Inflammatory macrophage treated with lipopolysaccharide for 4 hours (primary cell): ENCODE data around the gene GOLT1A.
"Not testable (repeated sequence)": the region's sequence is repeated elsewhere in the genome, so short reads cannot be mapped to it uniquely, and the experiment has no call there.

Experiments used
- DNase-seq: peaks from one replicate; pipeline ENCODE4 v3.0.0-alpha.2; 2020

GOLT1A gene

DNA sequence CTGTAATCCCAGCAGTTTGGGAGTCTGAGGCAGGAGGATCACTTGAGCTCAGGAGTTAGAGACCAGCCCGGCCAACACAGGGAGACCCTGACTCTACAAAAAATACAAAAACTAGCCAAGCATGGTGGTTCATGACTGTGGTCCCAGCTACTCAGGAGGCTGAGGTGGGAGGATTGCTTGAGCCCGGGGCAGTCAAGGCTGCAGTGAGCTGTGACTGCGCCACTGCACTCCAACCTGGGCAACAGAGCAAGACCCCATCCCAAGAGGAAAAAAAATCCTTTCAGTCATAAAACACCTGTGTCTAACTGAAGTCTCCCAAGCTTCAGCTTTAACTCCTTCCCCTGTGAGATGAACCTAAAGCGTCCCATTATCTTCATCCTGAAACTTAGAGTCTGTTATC lies 33.1 kb upstream of the GOLT1A start:
- no peak for DNase-seq

- DNase-seq = no peak
Measured at GRCh38 chr1:204242920-204243319, 29.1 kb upstream of the GOLT1A start.

DNA sequence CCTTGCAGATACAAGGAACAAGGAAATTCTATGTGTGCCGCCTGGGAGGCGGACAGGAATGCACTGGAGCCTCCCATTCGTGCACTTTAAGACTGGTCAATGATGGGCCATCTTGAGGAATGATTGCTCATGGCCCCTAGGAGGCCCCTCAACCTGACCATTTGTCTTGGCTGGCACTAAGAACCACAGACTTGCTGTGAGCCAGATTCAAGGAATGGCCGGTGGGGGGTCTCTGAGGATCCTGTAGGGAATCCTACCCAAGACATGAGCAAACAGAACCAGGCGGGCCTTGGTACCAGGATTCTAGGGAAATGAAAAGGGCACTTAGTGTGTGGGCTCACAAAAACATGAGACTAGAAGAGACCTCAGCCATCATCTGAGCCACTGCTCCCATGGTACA lies 28.1 kb upstream of the GOLT1A start:
- DNase-seq = no peak

- peak; percentile 11 for DNase-seq
Measured at GRCh38 chr1:204241050-204241449, 27.3 kb upstream of the GOLT1A start.

GRCh38 chr1:204240233-204240632 lies 26.4 kb upstream of the GOLT1A start:
- peak; percentile 13 for DNase-seq

DNA sequence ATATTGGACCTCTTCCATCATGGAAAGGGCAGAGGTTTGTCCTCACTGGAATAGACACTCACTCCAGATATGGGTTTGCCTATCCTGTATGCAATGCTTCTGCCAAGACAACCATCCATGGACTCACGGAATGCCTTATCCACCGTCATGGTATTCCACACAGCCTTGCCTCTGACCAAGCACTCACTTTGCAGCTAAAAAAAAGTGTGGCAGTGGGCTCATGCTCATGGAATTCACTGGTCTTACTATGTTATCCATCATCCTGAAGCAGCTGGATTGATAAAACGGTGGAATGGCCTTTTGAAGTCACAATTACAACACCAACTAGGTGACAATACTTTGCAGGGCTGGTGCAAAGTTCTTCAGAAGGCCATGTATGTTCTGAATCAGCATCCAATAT lies 25.6 kb upstream of the GOLT1A start:
- not testable (repeated sequence) for DNase-seq

GRCh38 chr1:204238520-204238919 lies 24.7 kb upstream of the GOLT1A start:
- DNase-seq = not testable (repeated sequence)

GRCh38 chr1:204237515-204237914 lies 23.7 kb upstream of the GOLT1A start:
- DNase-seq = not testable (repeated sequence)

- DNase-seq = no peak
Measured at GRCh38 chr1:204232526-204232925, 18.7 kb upstream of the GOLT1A start.

DNA sequence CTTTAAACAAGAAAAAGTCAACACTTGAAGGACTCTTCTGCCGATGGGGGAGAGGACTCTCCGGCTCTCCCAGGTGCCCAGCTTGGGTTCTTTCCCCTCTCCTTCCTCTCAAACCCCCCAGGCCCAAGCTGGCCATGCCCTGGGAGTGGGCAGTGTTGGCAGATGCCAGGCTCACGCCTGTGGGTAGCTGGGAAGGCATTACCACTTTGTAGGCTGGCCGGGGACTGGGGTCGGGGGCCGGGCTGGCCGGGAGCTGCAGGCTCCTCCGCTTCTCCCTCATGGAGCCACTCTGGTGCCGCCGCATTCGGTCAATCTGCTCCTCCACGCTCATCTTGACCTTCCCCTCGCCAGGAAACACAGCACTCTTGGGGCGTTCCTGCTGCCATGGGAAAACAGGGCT lies 16.4 kb upstream of the GOLT1A start:
- DNase-seq = no peak

DNA sequence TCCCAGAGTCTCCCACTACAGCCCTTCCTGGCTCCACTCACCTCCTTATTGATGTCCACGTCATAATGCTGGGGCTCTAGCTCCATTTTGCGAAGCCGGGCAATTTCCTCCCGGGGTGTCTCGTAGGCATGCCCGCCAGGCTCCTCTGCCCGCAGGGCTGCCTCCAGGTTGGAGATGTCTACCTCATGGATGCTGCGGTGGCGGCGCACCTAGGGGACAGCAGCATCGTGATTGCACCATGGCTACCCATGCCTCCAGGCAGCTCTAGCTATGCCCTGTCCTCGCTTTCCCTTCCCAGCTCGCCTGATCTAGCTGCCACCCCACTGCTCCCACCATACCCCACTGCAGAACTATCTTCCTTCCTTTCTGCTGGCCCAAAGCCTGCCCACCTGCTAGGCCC lies 15.1 kb upstream of the GOLT1A start:
- DNase-seq = no peak

GRCh38 chr1:204227996-204228785 lies 14.4 kb upstream of the GOLT1A start:
- no peak for DNase-seq

DNA sequence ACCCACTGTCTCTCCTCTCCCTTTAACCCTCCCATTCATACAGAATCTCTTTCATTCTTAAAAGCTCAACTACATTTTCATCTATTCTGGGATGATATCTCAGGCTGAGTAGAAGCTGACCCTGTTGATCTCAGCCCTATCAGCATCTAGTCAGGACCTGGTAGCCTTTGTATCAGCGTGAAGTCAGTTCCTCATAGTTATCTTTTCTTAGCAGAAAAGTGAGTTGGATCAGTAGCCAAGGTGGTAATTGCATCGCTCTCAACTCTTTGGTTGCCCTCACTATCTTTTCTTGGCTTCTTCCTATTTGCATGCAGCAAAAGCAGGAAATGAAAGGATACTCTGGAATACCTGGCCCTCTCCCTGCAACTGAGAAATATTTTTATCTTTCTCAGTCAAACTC lies 13.6 kb upstream of the GOLT1A start:
- DNase-seq = no peak

- DNase-seq = no peak
Measured at GRCh38 chr1:204225841-204226735, 12.3 kb upstream of the GOLT1A start.

DNA sequence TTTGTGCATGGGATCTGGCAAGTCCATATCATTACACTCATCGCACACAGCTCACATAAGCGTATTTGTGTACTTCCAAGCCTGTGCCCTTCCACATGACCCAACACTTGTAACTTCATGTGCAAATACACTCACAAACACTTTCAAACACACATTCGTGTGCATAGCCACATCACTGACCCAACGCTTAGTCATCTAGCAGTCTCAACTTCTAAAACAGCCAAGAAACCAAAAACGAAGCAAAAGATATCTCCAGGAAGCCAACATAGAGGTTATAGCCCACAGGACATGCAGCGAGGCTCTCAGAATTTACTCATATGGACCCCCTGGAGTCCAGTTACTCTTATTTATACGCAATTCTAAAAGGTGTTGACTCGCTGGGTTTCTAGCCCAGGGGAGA lies 10.9 kb upstream of the GOLT1A start:
- DNase-seq = no peak

DNA sequence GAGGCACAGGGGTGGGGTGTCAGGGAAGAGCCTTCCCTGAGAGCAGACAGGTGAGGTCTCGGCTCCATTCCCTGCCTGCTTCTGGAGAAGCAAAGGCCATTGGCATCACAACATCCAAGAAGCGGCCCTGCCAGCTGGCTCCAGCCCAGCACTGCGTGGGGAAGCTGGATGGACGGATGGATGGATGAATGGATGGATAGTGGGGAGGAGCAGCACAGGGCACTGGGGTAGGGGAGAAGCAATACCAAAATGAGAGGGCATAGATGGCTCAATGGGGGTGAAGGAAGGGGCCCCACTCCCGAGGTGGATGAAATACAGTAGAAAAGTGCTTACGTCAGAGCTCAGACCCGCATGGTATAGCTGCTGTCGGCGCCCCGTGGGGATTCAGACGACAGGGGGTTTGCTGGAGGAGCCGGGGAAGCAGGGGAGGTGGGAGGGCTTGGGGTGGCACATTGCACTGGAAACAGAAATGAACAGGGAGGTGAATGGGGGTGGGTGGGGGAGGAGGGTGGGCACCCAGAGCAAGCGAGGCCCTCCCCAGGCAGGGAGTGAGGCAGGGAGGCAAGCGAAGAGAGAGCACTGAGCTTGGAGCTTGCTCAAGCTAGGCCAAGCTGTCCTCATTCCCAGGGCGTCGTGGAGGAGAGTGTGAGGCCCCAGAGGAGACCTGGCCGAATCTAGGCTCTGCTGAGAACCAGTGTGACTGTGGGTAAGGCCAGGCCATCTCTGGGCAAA lies 9.5 kb upstream of the GOLT1A start:
- no peak for DNase-seq

DNA sequence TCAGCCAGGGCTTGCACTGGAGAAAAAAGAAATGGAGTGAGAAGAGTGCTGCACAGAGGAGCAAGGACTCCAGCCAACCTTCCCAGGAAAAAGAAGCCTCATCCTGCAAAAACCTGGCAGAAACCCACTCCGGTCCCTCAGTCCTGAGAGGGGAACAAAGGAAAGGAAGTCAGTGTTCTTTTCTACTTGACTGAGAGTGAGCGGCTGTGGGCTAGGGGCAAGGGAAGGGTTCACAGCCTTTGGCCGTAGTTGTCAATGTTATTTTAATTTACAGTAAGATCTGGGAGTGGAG lies 8.9 kb upstream of the GOLT1A start:
- DNase-seq = no peak

- no peak for DNase-seq
Measured at GRCh38 chr1:204222006-204222763, 8.4 kb upstream of the GOLT1A start.

DNA sequence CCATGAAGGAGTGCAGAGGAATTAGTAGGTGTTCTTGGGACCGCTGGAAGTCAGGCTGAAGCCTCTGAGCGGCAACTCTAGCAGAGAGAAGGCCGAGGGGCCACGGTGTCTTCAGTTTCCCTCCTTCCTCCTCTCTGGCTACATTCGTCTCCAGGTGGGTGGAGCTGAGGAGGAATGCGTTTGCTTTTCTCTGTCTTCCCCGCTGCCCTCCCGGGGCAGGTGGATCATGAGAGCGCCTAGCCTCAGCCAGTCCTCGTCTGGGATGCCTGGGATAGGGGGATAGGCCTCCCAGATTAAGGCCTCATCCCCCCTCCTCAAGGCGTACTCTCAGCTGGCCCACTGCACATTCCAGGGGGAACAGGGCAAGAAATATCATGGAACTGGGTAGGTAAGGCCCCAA lies 7.5 kb upstream of the GOLT1A start:
- DNase-seq = no peak

GRCh38 chr1:204219971-204220616 lies 6.3 kb upstream of the GOLT1A start:
- no peak for DNase-seq

- no peak for DNase-seq
Measured at GRCh38 chr1:204218552-204218951, 4.8 kb upstream of the GOLT1A start.

DNA sequence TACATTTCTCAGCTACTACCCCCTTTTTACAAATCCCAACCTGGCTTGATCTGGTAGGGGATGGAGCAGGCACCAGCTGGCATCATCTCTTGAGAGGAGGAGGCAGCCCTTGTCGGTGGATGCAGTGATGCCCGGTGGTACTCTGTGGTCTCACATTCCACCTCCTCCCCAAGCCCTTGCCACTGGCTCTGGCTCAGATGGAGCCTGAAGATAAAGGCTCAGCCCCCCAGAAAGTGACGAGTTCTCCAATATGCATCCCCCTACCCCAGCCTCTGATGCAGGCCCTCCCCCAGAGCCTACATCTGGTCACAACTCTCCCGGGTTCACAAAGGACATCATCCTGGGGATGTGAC lies 3.8 kb upstream of the GOLT1A start:
- DNase-seq = no peak
